ENCODE data around the gene TTC33. TPM values are rescaled to one million over a fixed set of nuclear protein-coding genes. Genes with fewer than 3 reads are reported as not detected.

TTC33 gene
- total RNA-seq, 6 experiments from 2014 or later, result 5.6 to 9.2 (median 7.0) TPM

- Histone ChIP-seq H3K27ac (no peak overlapping the region), H3K4me1 (no peaks in the 10 kb centered on the region), H3K9me3 (no peaks in the 10 kb centered on the region), H3K4me3 (no peak overlapping the region), H3K27me3 (no peaks in the 10 kb centered on the region), H3K36me3 (no peaks in the 10 kb centered on the region)
- 35% methylated on average over 3 of the region's 3 CpGs for WGBS (ENCODE audit: insufficient coverage, low coverage, low lambda C conversion rate, missing lambda C conversion rate)
- TF ChIP-seq CTCF (IDR thresholded peaks at IDR 0.05), result no peak
- no peak for TF ChIP-seq POLR2A (IDR thresholded peaks at IDR 0.05)
- DNase-seq (no peak), ATAC-seq (peak in 3 of 4 donors; percentile 26 to 85 (median 50))
- intact Hi-C loops (cut with DNase I), result loop anchor here (10.0 kb wide), 1 partner anchor 745 kb away; no protein-coding TSS in a partner anchor
Measured at GRCh38 chr5:40689438-40689837, 66.3 kb downstream of the TTC33 start.

- no peak for TF ChIP-seq POLR2A (IDR thresholded peaks at IDR 0.05)
- no peak for TF ChIP-seq CTCF (IDR thresholded peaks at IDR 0.05)
- no peak overlapping the region for H3K4me3 ChIP-seq
- no peaks in the 10 kb centered on the region for H3K4me1 ChIP-seq
- no peaks in the 10 kb centered on the region for H3K27me3 ChIP-seq
- no peak overlapping the region for H3K27ac ChIP-seq
- no peaks in the 10 kb centered on the region for H3K36me3 ChIP-seq
- intact Hi-C loops (cut with DNase I), result loop anchor here (10.0 kb wide), 1 partner anchor 744 kb away; no protein-coding TSS in a partner anchor
- no peaks in the 10 kb centered on the region for H3K9me3 ChIP-seq
- DNase-seq (no peak), ATAC-seq (no peak)
Measured at GRCh38 chr5:40688996-40689395, 66.8 kb downstream of the TTC33 start.

GRCh38 chr5:40688127-40688761 is 67.5 kb downstream of the TTC33 start:
- TF ChIP-seq POLR2A (IDR thresholded peaks at IDR 0.05), result no peak
- peak; percentile 78 to 95 (median 88) for TF ChIP-seq CTCF (IDR thresholded peaks at IDR 0.05)
- intact Hi-C loops (cut with DNase I), result loop anchor here (10.0 kb wide), 1 partner anchor 743 kb away; no protein-coding TSS in a partner anchor
- H3K9me3 ChIP-seq, result no peaks in the 10 kb centered on the region
- no peak overlapping the region for H3K27ac ChIP-seq
- H3K4me1 ChIP-seq, result no peaks in the 10 kb centered on the region
- H3K4me3 ChIP-seq, result no peak overlapping the region
- DNase-seq, result peak; percentile 69 to 80 (median 69)
- 0% methylated on average over 8 of the region's 8 CpGs for WGBS (ENCODE audit: insufficient coverage, low coverage, low lambda C conversion rate, missing lambda C conversion rate)
- no peaks in the 10 kb centered on the region for H3K27me3 ChIP-seq
- peak; percentile 97 to 99 (median 98) for ATAC-seq
- no peaks in the 10 kb centered on the region for H3K36me3 ChIP-seq

GRCh38 chr5:40687321-40687720 is 68.4 kb downstream of the TTC33 start:
- no peak for DNase-seq
- H3K27ac ChIP-seq, result no peak overlapping the region
- no peaks in the 10 kb centered on the region for H3K36me3 ChIP-seq
- no peaks in the 10 kb centered on the region for H3K4me1 ChIP-seq
- intact Hi-C loops (cut with DNase I), result loop anchor here (10.0 kb wide), 1 partner anchor 743 kb away; no protein-coding TSS in a partner anchor
- no peaks in the 10 kb centered on the region for H3K9me3 ChIP-seq
- no peaks in the 10 kb centered on the region for H3K27me3 ChIP-seq
- no peak for ATAC-seq
- 63% methylated on average over 6 of the region's 7 CpGs for WGBS (ENCODE audit: insufficient coverage, low coverage, low lambda C conversion rate, missing lambda C conversion rate)
- no peak overlapping the region for H3K4me3 ChIP-seq
- TF ChIP-seq POLR2A (IDR thresholded peaks at IDR 0.05) (no peak), CTCF (IDR thresholded peaks at IDR 0.05) (no peak)

Measured in right lobe of liver (tissue), 6 donors.